CD14-positive monocyte (primary cell): ENCODE measurements around the gene RPS6KL1. TPM values are rescaled to one million over a fixed set of nuclear protein-coding genes. Genes with fewer than 3 reads are reported as not detected.

Experiments used
- DNase-seq, 3 donors: peaks; one replicate each; pipeline ENCODE4 v3.0.0-alpha.2; 2011 to 2022
- H2AFZ ChIP-seq: 2 replicates; pipeline ENCODE4 v1.6.0; 2012; ENCODE audit warnings: mild to moderate bottlenecking, low read depth, low read length, inconsistent platforms; ENCODE audit not compliant: insufficient read depth, poor library complexity, severe bottlenecking
- H3K27ac ChIP-seq, 2 donors: 1 replicate in 1 of 2; 2 replicates in 1 of 2; pipeline ENCODE4 v1.5.1; 2012 to 2013; ENCODE audit warnings: low read length in 2 of 2, control low read depth in 1 of 2, inconsistent platforms in 1 of 2, low read depth in 1 of 2, mild to moderate bottlenecking in 1 of 2
- H3K27me3 ChIP-seq, 2 donors: one replicate each; pipeline versions ENCODE4 v1.6.0 to v1.6.1; 2011 to 2013; ENCODE audit warnings: low read length in 2 of 2; ENCODE audit not compliant: control insufficient read depth in 2 of 2, insufficient read depth in 2 of 2
- H3K36me3 ChIP-seq, 2 donors: replicated peaks in 1 of 2; 1 replicate in 1 of 2; 2 replicates in 1 of 2; pipeline versions ENCODE4 v1.5.1 to v1.6.1; 2012 to 2013; ENCODE audit warnings: low read length in 2 of 2, control low read depth in 1 of 2, inconsistent platforms in 1 of 2, mild to moderate bottlenecking in 1 of 2; ENCODE audit not compliant: insufficient read depth in 2 of 2, control insufficient read depth in 1 of 2
- H3K4me1 ChIP-seq, 2 donors: 1 replicate in 1 of 2; 2 replicates in 1 of 2; pipeline versions ENCODE4 v1.5.1 to v1.6.1; 2012 to 2013; ENCODE audit warnings: low read length in 2 of 2, control low read depth in 1 of 2, inconsistent platforms in 1 of 2, mild to moderate bottlenecking in 1 of 2, moderate library complexity in 1 of 2; ENCODE audit not compliant: insufficient read depth in 2 of 2, control insufficient read depth in 1 of 2
- H3K4me2 ChIP-seq: replicated peaks from 2 replicates; pipeline ENCODE3; 2012; ENCODE audit warnings: low read length, moderate library complexity, mild to moderate bottlenecking; ENCODE audit not compliant: poor library complexity, severe bottlenecking; ENCODE audit errors: extremely low read depth
- H3K4me3 ChIP-seq, 3 experiments: fragments of 200-600 bp in 1 of 3; sonication (generic) in 1 of 3; replicated peaks in 1 of 3; 1 replicate in 2 of 3; 2 replicates in 1 of 3; pipeline ENCODE4 v1.5.1; 2011 to 2013; ENCODE audit warnings: low read length in 3 of 3, mild to moderate bottlenecking in 3 of 3, control low read depth in 2 of 3, low read depth in 2 of 3, inconsistent platforms in 1 of 3, moderate library complexity in 1 of 3
- H3K79me2 ChIP-seq: 2 replicates; pipeline ENCODE4 v1.6.0; 2012; ENCODE audit warnings: mild to moderate bottlenecking, control low read depth, inconsistent platforms, low read length, moderate library complexity; ENCODE audit not compliant: insufficient read depth
- H3K9ac ChIP-seq: 2 replicates; pipeline ENCODE4 v1.6.0; 2017; ENCODE audit warnings: low read length, mild to moderate bottlenecking; ENCODE audit not compliant: insufficient read depth, poor library complexity, severe bottlenecking
- H3K9me3 ChIP-seq, 2 donors: replicated peaks in 1 of 2; 1 replicate in 1 of 2; 2 replicates in 1 of 2; pipeline versions ENCODE4 v1.5.1 to v1.6.1; 2012 to 2013; ENCODE audit warnings: low read length in 2 of 2, control low read depth in 1 of 2; ENCODE audit not compliant: control insufficient read depth in 1 of 2, insufficient read depth in 1 of 2
- H4K20me1 ChIP-seq: 2 replicates; pipeline ENCODE4 v1.6.0; 2012; ENCODE audit warnings: mild to moderate bottlenecking, low read length, control low read depth, moderate library complexity; ENCODE audit not compliant: insufficient read depth
- H3K27ac Mint-ChIP-seq, 7 donors: one replicate each; pipeline ENCODE4 v1.8.0; 2020; ENCODE audit warnings: mild to moderate bottlenecking in 7 of 7, mixed read lengths in 7 of 7, moderate library complexity in 6 of 7, inconsistent platforms in 2 of 7
- H3K27me3 Mint-ChIP-seq, 3 donors: one replicate each; pipeline ENCODE4 v1.8.0; 2021 to 2022; ENCODE audit warnings: low read depth in 3 of 3, mild to moderate bottlenecking in 3 of 3, mixed read lengths in 3 of 3, moderate library complexity in 3 of 3, inconsistent platforms in 1 of 3
- H3K36me3 Mint-ChIP-seq, 2 donors: one replicate each; pipeline ENCODE4 v1.8.0; 2020; ENCODE audit warnings: mixed read lengths in 2 of 2, inconsistent platforms in 1 of 2, mild to moderate bottlenecking in 1 of 2
- H3K4me1 Mint-ChIP-seq: one replicate; pipeline ENCODE4 v1.8.0; 2020; ENCODE audit warnings: mild to moderate bottlenecking, mixed read lengths
- H3K4me3 Mint-ChIP-seq, 2 donors: one replicate each; pipeline ENCODE4 v1.8.0; 2020; ENCODE audit warnings: mild to moderate bottlenecking in 2 of 2, mixed read lengths in 2 of 2, moderate library complexity in 1 of 2
- H3K9me3 Mint-ChIP-seq, 7 donors: one replicate each; pipeline ENCODE4 v1.8.0; 2020 to 2022; ENCODE audit warnings: mixed read lengths in 7 of 7, mild to moderate bottlenecking in 6 of 7, moderate library complexity in 6 of 7, inconsistent platforms in 2 of 7
- WGBS: methylation state at CpG from one replicate; pipeline ENCODE4 v1.1.5; 2013; ENCODE audit warnings: missing lambda C conversion rate; ENCODE audit not compliant: insufficient coverage; 5-methylcytosine and 5-hydroxymethylcytosine counted together
- intact Hi-C, 2 donors: fragments of 100-400 bp; cut with micrococcal nuclease; formaldehyde crosslinking; loops; one replicate each; pipeline versions ENCODE4 v1.15.0 to v1.15.1; 2023
- polyA plus RNA-seq, 3 donors: library from polyadenylated mRNA; depleted of rRNA in 1 of 3; unstranded in 2 of 3; stranded (reverse) in 1 of 3; fragments of 300-500 nt in 2 of 3; fragments of >200 nt in 1 of 3; fragmentation: Illumina TruSeq in 2 of 3; gene quantifications; 1 replicate in 2 of 3; 2 replicates in 1 of 3; pipeline ENCODE4 v1.2.3, GENCODE V29; 2012 to 2021
- TF ChIP-seq, protein P1 (sequence below): fragments of 200-600 bp; IDR thresholded peaks from one replicate; pipeline ENCODE4 v1.8.0; 2022; ENCODE audit warnings: antibody characterized with exemption, mild to moderate bottlenecking

RPS6KL1 gene
- polyA plus RNA-seq, 3 donors, result 0.13 TPM; not detected in 2

DNA sequence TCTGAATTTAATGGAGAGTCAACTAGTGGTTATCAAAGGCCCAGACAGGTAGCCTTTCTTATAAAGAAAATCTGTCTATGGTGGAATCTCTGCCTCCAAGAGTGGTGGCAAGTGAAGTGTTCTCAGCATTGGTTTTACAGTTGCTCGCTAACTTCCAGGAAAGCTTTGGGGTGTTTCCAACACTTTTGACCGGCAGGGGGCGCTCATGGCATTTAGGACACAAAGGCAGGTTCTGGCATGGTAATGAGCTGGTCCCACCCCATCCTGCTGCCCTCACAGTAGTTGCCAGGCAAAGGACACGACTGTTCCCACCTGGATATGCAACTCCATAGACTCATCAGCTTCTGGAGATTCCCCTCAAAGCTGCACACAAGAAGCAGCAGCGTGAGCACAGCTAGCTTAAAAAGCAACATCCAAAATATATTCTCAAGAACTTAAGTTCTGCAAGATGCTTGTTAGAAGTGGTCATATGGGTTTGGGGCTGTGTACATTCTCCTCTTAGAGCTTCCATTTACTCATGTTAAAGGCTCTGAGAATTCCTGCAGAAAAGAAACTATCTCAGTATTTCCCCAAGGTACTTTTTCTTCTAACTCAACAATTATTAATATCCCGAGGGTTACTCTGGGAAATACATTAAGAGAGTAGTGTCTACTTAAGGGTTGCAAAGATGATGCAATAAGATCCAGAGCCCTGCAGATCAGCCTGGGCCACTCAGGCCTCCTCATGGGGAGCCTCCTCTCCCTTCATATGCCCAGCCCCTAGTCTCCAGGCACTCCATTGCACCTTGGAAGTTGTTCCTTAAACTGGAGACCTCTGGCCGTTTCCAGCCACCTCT, 61.9 kb downstream of the RPS6KL1 start:
- no peak overlapping the region for H2AFZ ChIP-seq
- Mint-ChIP-seq H3K4me1 (peaks cover 22% of the 10 kb centered on the region), H3K4me3 (no peak overlapping the region), H3K27ac (no peak overlapping the region), H3K36me3 (no peaks in the 10 kb centered on the region), H3K9me3 (no peaks in the 10 kb centered on the region), H3K27me3 (peaks cover 0 to 2% (median 0%) of the 10 kb centered on the region in 3 donors)
- H3K36me3 ChIP-seq, result no peaks in the 10 kb centered on the region
- TF ChIP-seq, protein P1, sequence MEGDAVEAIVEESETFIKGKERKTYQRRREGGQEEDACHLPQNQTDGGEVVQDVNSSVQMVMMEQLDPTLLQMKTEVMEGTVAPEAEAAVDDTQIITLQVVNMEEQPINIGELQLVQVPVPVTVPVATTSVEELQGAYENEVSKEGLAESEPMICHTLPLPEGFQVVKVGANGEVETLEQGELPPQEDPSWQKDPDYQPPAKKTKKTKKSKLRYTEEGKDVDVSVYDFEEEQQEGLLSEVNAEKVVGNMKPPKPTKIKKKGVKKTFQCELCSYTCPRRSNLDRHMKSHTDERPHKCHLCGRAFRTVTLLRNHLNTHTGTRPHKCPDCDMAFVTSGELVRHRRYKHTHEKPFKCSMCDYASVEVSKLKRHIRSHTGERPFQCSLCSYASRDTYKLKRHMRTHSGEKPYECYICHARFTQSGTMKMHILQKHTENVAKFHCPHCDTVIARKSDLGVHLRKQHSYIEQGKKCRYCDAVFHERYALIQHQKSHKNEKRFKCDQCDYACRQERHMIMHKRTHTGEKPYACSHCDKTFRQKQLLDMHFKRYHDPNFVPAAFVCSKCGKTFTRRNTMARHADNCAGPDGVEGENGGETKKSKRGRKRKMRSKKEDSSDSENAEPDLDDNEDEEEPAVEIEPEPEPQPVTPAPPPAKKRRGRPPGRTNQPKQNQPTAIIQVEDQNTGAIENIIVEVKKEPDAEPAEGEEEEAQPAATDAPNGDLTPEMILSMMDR, result peak; percentile 85
- H3K27ac ChIP-seq, result no peak overlapping the region
- H3K4me3 ChIP-seq, result no peak overlapping the region
- DNase-seq, result peak; percentile 69 to 79 (median 78)
- no peaks in the 10 kb centered on the region for H3K9me3 ChIP-seq
- 10% methylated on average over 4 of the region's 7 CpGs for WGBS
- no peaks in the 10 kb centered on the region for H3K27me3 ChIP-seq
- H3K4me1 ChIP-seq, result peaks cover 13 to 14% of the 10 kb centered on the region in 2 donors
- H3K79me2 ChIP-seq, result no peaks in the 10 kb centered on the region
- intact Hi-C loops, result loop anchor here (2.0 to 10.0 kb wide), 3 partner anchors 44 to 226 kb away; no protein-coding TSS in a partner anchor
- no peaks in the 10 kb centered on the region for H4K20me1 ChIP-seq
- H3K9ac ChIP-seq, result no peak overlapping the region
- H3K4me2 ChIP-seq, result no peak overlapping the region

DNA sequence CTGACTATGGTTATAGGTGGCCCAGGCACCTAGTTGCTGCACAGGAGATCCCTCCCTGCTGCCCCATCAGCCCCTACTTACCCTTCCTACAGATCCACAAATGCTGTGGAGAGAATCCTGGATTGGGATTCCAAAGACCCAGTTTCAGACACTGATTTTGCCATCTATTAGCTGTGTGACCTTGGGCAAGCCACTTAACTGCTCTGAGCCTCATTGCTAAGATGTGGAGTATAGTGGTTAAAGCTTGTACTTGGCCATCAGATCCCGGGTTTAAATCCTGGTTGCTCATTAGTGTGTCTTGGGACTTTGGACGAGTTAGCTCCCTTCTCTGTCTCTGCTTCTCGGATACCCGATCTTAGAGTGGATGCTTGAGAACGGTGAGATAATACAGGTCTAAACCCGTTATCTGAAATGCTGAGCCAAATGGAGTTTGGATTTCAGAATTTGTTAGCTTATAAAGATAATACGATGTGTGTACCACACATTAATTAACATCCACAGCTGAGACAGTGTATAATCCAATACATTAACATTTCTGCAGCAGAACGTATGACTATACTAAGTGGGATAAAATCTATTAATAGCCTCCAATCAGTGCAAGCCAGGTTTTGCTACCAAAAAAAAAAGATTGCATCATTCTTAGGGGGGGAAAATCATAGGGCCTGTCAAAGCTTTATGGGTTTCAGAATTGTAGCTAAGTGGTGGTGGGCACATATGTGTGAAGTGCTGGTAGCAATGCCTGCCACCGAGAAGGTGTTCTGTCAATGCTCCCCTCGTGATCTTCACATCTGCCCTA, 63.1 kb downstream of the RPS6KL1 start:
- intact Hi-C loops, result loop anchor here (2.0 to 10.0 kb wide), 3 partner anchors 45 to 227 kb away; no protein-coding TSS in a partner anchor
- Histone ChIP-seq H3K79me2 (no peaks in the 10 kb centered on the region), H3K4me3 (no peak overlapping the region), H3K9ac (no peak overlapping the region), H3K27ac (no peak overlapping the region), H4K20me1 (no peaks in the 10 kb centered on the region), H3K36me3 (no peaks in the 10 kb centered on the region), H2AFZ (no peak overlapping the region), H3K27me3 (no peaks in the 10 kb centered on the region), H3K9me3 (no peaks in the 10 kb centered on the region), H3K4me1 (peaks cover 13 to 14% of the 10 kb centered on the region in 2 donors), H3K4me2 (no peak overlapping the region)
- H3K9me3 Mint-ChIP-seq, result no peaks in the 10 kb centered on the region
- DNase-seq, result no peak
- peaks cover 0 to 2% (median 0%) of the 10 kb centered on the region in 3 donors for H3K27me3 Mint-ChIP-seq
- TF ChIP-seq, protein P1, result no peak
- H3K27ac Mint-ChIP-seq, result no peak overlapping the region
- H3K4me1 Mint-ChIP-seq, result peaks cover 23% of the 10 kb centered on the region
- 91% methylated on average over 2 of the region's 10 CpGs for whole genome bisulfite sequencing
- H3K36me3 Mint-ChIP-seq, result no peaks in the 10 kb centered on the region
- no peak overlapping the region for H3K4me3 Mint-ChIP-seq
